Osteoblast (primary cell): Measurements from ENCODE around the gene ADORA2A. TPM values are rescaled to one million over a fixed set of nuclear protein-coding genes. Genes with fewer than 3 reads are reported as not detected.

Experiments
- DNase-seq: peaks from one replicate; pipeline ENCODE4 v3.0.0; 2011; ENCODE audit warnings: low spot score, mixed read lengths; ENCODE audit not compliant: insufficient read length; ENCODE audit errors: missing footprints
- H2AFZ ChIP-seq: 2 replicates; pipeline ENCODE4 v1.6.0; 2011; ENCODE audit warnings: mild to moderate bottlenecking, low read length
- H3K27ac ChIP-seq: 2 replicates; pipeline ENCODE4 v1.5.1; 2011; ENCODE audit warnings: mild to moderate bottlenecking, low read depth, low read length, moderate library complexity
- H3K27me3 ChIP-seq: 2 replicates; pipeline ENCODE4 v1.6.0; 2012; ENCODE audit warnings: mild to moderate bottlenecking, control low read depth, inconsistent platforms, low read length, moderate library complexity; ENCODE audit not compliant: insufficient read depth
- H3K36me3 ChIP-seq: 2 replicates; pipeline ENCODE4 v1.5.1; 2011; ENCODE audit warnings: mild to moderate bottlenecking, low read length, control low read depth, moderate library complexity; ENCODE audit not compliant: insufficient read depth
- H3K4me1 ChIP-seq: 2 replicates; pipeline ENCODE4 v1.5.1; 2011; ENCODE audit warnings: mild to moderate bottlenecking, low read length, control low read depth, moderate library complexity; ENCODE audit not compliant: insufficient read depth
- H3K4me2 ChIP-seq: 2 replicates; pipeline ENCODE4 v1.6.0; 2011; ENCODE audit warnings: mild to moderate bottlenecking, low read length; ENCODE audit not compliant: insufficient read depth
- H3K4me3 ChIP-seq: fragments of 200-600 bp; sonication (generic); 3 replicates; pipeline ENCODE4 v1.5.1; 2012; ENCODE audit warnings: mild to moderate bottlenecking, low read length, inconsistent platforms; ENCODE audit not compliant: insufficient read depth
- H3K79me2 ChIP-seq: 2 replicates; pipeline ENCODE4 v1.6.0; 2012; ENCODE audit warnings: mild to moderate bottlenecking, low read length, control low read depth, inconsistent platforms; ENCODE audit not compliant: insufficient read depth
- H3K9me3 ChIP-seq: 2 replicates; pipeline ENCODE4 v1.5.1; 2011; ENCODE audit warnings: low read depth, low read length, control low read depth
- H4K20me1 ChIP-seq: 2 replicates; pipeline ENCODE4 v1.6.0; 2012; ENCODE audit warnings: mild to moderate bottlenecking, low read length, control low read depth; ENCODE audit not compliant: insufficient read depth
- total RNA-seq: library from RNA; depleted of rRNA; stranded (reverse); fragments of >200 nt; gene quantifications from 2 replicates; pipeline ENCODE4 v1.2.3, GENCODE V29; 2012
- TF ChIP-seq, protein P1 (sequence below): IDR thresholded peaks from 2 replicates; pipeline ENCODE4 v1.5.1; 2011; ENCODE audit warnings: mild to moderate bottlenecking, low read depth, low read length, moderate library complexity; ENCODE audit errors: extremely low read depth

The ADORA2A gene
- total RNA-seq, 1 donor: 0.72 TPM

GRCh38 chr22:24432059-24432853 is 4.9 kb downstream of the ADORA2A start:
- Histone ChIP-seq H3K27ac (no peak overlapping the region), H4K20me1 (peaks cover 2% of the 10 kb centered on the region), H3K36me3 (no peaks in the 10 kb centered on the region), H3K4me1 (peaks cover 32% of the 10 kb centered on the region), H3K79me2 (no peaks in the 10 kb centered on the region), H3K4me2 (no peak overlapping the region), H3K4me3 (no peak overlapping the region), H3K27me3 (no peaks in the 10 kb centered on the region), H3K9me3 (no peaks in the 10 kb centered on the region), H2AFZ (no peak overlapping the region)
- peak; percentile 95 for DNase-seq
- TF ChIP-seq, protein P1, sequence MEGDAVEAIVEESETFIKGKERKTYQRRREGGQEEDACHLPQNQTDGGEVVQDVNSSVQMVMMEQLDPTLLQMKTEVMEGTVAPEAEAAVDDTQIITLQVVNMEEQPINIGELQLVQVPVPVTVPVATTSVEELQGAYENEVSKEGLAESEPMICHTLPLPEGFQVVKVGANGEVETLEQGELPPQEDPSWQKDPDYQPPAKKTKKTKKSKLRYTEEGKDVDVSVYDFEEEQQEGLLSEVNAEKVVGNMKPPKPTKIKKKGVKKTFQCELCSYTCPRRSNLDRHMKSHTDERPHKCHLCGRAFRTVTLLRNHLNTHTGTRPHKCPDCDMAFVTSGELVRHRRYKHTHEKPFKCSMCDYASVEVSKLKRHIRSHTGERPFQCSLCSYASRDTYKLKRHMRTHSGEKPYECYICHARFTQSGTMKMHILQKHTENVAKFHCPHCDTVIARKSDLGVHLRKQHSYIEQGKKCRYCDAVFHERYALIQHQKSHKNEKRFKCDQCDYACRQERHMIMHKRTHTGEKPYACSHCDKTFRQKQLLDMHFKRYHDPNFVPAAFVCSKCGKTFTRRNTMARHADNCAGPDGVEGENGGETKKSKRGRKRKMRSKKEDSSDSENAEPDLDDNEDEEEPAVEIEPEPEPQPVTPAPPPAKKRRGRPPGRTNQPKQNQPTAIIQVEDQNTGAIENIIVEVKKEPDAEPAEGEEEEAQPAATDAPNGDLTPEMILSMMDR: no peak

DNA sequence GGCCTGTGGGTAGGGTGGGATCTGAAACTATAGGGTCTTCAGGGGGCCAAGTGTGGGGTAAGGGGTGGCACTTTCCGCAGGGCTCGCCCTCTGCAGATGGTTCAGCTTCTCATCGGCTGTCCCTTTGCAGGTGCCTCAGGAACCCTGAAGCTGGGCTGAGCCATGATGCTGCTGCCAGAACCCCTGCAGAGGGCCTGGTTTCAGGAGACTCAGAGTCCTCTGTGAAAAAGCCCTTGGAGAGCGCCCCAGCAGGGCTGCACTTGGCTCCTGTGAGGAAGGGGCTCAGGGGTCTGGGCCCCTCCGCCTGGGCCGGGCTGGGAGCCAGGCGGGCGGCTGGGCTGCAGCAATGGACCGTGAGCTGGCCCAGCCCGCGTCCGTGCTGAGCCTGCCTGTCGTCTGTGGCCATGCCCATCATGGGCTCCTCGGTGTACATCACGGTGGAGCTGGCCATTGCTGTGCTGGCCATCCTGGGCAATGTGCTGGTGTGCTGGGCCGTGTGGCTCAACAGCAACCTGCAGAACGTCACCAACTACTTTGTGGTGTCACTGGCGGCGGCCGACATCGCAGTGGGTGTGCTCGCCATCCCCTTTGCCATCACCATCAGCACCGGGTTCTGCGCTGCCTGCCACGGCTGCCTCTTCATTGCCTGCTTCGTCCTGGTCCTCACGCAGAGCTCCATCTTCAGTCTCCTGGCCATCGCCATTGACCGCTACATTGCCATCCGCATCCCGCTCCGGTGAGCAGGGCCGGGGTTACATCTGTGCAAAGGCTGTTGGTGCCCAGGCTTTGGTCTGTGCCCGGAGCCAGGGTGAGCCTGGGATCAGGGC is 5.8 kb downstream of the ADORA2A start:
- no peaks in the 10 kb centered on the region for H3K27me3 ChIP-seq
- H3K27ac ChIP-seq: no peak overlapping the region
- H3K4me1 ChIP-seq: peaks cover 32% of the 10 kb centered on the region
- peak; percentile 66 for DNase-seq
- H3K36me3 ChIP-seq: no peaks in the 10 kb centered on the region
- peaks cover 2% of the 10 kb centered on the region for H4K20me1 ChIP-seq
- no peaks in the 10 kb centered on the region for H3K9me3 ChIP-seq
- H3K4me2 ChIP-seq: no peak overlapping the region
- H3K79me2 ChIP-seq: no peaks in the 10 kb centered on the region
- no peak overlapping the region for H3K4me3 ChIP-seq
- TF ChIP-seq, protein P1: no peak
- no peak overlapping the region for H2AFZ ChIP-seq

GRCh38 chr22:24433828-24434470 is 6.5 kb downstream of the ADORA2A start:
- no peak overlapping the region for H3K4me3 ChIP-seq
- peak; percentile 84 for DNase-seq
- no peak overlapping the region for H2AFZ ChIP-seq
- TF ChIP-seq, protein P1: no peak
- no peaks in the 10 kb centered on the region for H3K27me3 ChIP-seq
- no peak overlapping the region for H3K27ac ChIP-seq
- H4K20me1 ChIP-seq: peaks cover 2% of the 10 kb centered on the region
- H3K36me3 ChIP-seq: no peaks in the 10 kb centered on the region
- no peak overlapping the region for H3K4me2 ChIP-seq
- H3K4me1 ChIP-seq: peaks cover 32% of the 10 kb centered on the region
- H3K9me3 ChIP-seq: no peaks in the 10 kb centered on the region
- H3K79me2 ChIP-seq: no peaks in the 10 kb centered on the region
